Measurements from ENCODE around the gene ZW10.

The ZW10 gene

GRCh38 chr11:113806406-113806805 is 32.9 kb upstream of the ZW10 start:
- Histone ChIP-seq H3K4me3 (ENCODE audit: low read depth, low read length, poor library complexity, severe bottlenecking) (no peak overlapping the region), H4K20me1 (ENCODE audit: insufficient read depth, low read length) (no peaks in the 10 kb centered on the region), H3K27me3 (ENCODE audit: insufficient read depth, low read length) (no peaks in the 10 kb centered on the region), H3K4me2 (ENCODE audit: low read length) (no peak overlapping the region), H3F3A (ENCODE audit: insufficient read depth, low read length) (no peaks in the 10 kb centered on the region), H3K79me2 (ENCODE audit: insufficient read depth, low read length) (no peaks in the 10 kb centered on the region), H3K9me2 (ENCODE audit: low read depth, low read length) (no peaks in the 10 kb centered on the region), H3K9me3 (ENCODE audit: low read length) (no peaks in the 10 kb centered on the region), H3K36me3 (ENCODE audit: insufficient read depth, low read length) (peaks cover 54% of the 10 kb centered on the region; the same call in 1 of the 2 replicates), H3K27ac (ENCODE audit: low read depth, low read length, poor library complexity, severe bottlenecking) (no peak overlapping the region), H3K4me1 (ENCODE audit: insufficient read depth, low read length, severe bottlenecking) (no peaks in the 10 kb centered on the region), H3K9ac (ENCODE audit: low read length) (no peak overlapping the region), H2AFZ (ENCODE audit: low read length) (no peak overlapping the region)
- TF ChIP-seq EZH2 (IDR thresholded peaks at IDR 0.05; ENCODE audit: borderline replicate concordance, low read length) (no peak), CTCF (IDR thresholded peaks at IDR 0.05; ENCODE audit: low read length) (peak; percentile 59)

- Histone ChIP-seq H4K20me1 (ENCODE audit: insufficient read depth, low read length) (no peaks in the 10 kb centered on the region), H3K9me2 (ENCODE audit: low read depth, low read length) (no peaks in the 10 kb centered on the region), H3K27ac (ENCODE audit: low read depth, low read length, poor library complexity, severe bottlenecking) (no peak overlapping the region), H3K4me3 (ENCODE audit: low read depth, low read length, poor library complexity, severe bottlenecking) (no peak overlapping the region), H3K27me3 (ENCODE audit: insufficient read depth, low read length) (no peaks in the 10 kb centered on the region), H3K9me3 (ENCODE audit: low read length) (no peaks in the 10 kb centered on the region), H3K4me2 (ENCODE audit: low read length) (no peak overlapping the region), H3K9ac (ENCODE audit: low read length) (no peak overlapping the region), H3K4me1 (ENCODE audit: insufficient read depth, low read length, severe bottlenecking) (no peaks in the 10 kb centered on the region), H3K79me2 (ENCODE audit: insufficient read depth, low read length) (no peaks in the 10 kb centered on the region), H3F3A (ENCODE audit: insufficient read depth, low read length) (no peaks in the 10 kb centered on the region), H2AFZ (ENCODE audit: low read length) (no peak overlapping the region), H3K36me3 (ENCODE audit: insufficient read depth, low read length) (peaks cover 54% of the 10 kb centered on the region; the same call in 1 of the 2 replicates)
- TF ChIP-seq CTCF (IDR thresholded peaks at IDR 0.05; ENCODE audit: low read length) (no peak), EZH2 (IDR thresholded peaks at IDR 0.05; ENCODE audit: borderline replicate concordance, low read length) (no peak)
Observed at GRCh38 chr11:113805640-113806039, 32.1 kb upstream of the ZW10 start.

- Histone ChIP-seq H4K20me1 (ENCODE audit: insufficient read depth, low read length) (no peaks in the 10 kb centered on the region), H3K4me2 (ENCODE audit: low read length) (no peak overlapping the region), H3K9me3 (ENCODE audit: low read length) (no peaks in the 10 kb centered on the region), H3K79me2 (ENCODE audit: insufficient read depth, low read length) (no peaks in the 10 kb centered on the region), H3F3A (ENCODE audit: insufficient read depth, low read length) (no peaks in the 10 kb centered on the region), H2AFZ (ENCODE audit: low read length) (no peak overlapping the region), H3K9me2 (ENCODE audit: low read depth, low read length) (no peaks in the 10 kb centered on the region), H3K27me3 (ENCODE audit: insufficient read depth, low read length) (no peaks in the 10 kb centered on the region), H3K4me3 (ENCODE audit: low read depth, low read length, poor library complexity, severe bottlenecking) (no peak overlapping the region), H3K4me1 (ENCODE audit: insufficient read depth, low read length, severe bottlenecking) (no peaks in the 10 kb centered on the region), H3K27ac (ENCODE audit: low read depth, low read length, poor library complexity, severe bottlenecking) (no peak overlapping the region), H3K9ac (ENCODE audit: low read length) (no peak overlapping the region), H3K36me3 (ENCODE audit: insufficient read depth, low read length) (peaks cover 56% of the 10 kb centered on the region)
- no peak for TF ChIP-seq EZH2 (IDR thresholded peaks at IDR 0.05; ENCODE audit: borderline replicate concordance, low read length)
- TF ChIP-seq CTCF (IDR thresholded peaks at IDR 0.05; ENCODE audit: low read length) = no peak
Observed at GRCh38 chr11:113802621-113803020, 29.1 kb upstream of the ZW10 start.

All from OCI-LY1 (cell line).